ENCODE results near the gene AOC3. TPM values are rescaled to one million over a fixed set of nuclear protein-coding genes. Genes with fewer than 3 reads are reported as not detected.

Gene AOC3
- total and polyA plus RNA-seq, 2 of the 13 experiments (the other 11 are each of a cell fraction or from before 2014, with no cell fraction given), result 8.7 to 51.7 TPM

- TF ChIP-seq ZBTB40 (IDR thresholded peaks at IDR 0.05), result no peak
- no peak for TF ChIP-seq ZBTB40 (CRISPR knock-in tag; IDR thresholded peaks at IDR 0.05)
- TF ChIP-seq THAP8 (CRISPR knock-in tag; IDR thresholded peaks at IDR 0.05; ENCODE audit: borderline replicate concordance), result no peak
- no peak for TF ChIP-seq PHB2 (IDR thresholded peaks at IDR 0.05; ENCODE audit: partially characterized antibody)
- no peak for TF ChIP-seq E2F1 (CRISPR knock-in tag; IDR thresholded peaks at IDR 0.05)
- TF ChIP-seq ZNF816 (CRISPR knock-in tag; IDR thresholded peaks at IDR 0.05; ENCODE audit: borderline replicate concordance), result no peak
- TF ChIP-seq SPEN (CRISPR knock-in tag; IDR thresholded peaks at IDR 0.05; ENCODE audit: low read depth), result no peak
- TF ChIP-seq ZNF503 (CRISPR knock-in tag; IDR thresholded peaks at IDR 0.05), result no peak
- TF ChIP-seq TAF15 (IDR thresholded peaks at IDR 0.05; ENCODE audit: low read depth, low read length, poor library complexity, severe bottlenecking), result no peak
Measured at GRCh38 chr17:42804918-42805367, 46.1 kb upstream of the AOC3 start (continued).

Measured in HepG2 (cell line).